Activated CD8-positive, alpha-beta memory T cell treated with anti-CD3 and anti-CD28 coated beads, Interleukin-2, amount 50 U/mL, for 24 hours (primary cell): ENCODE results near the gene PDIA2.
"Not testable (repeated sequence)": the region's sequence is repeated elsewhere in the genome, so short reads cannot be mapped to it uniquely, and the experiment has no call there.

Experiments used
- DNase-seq: peaks from one replicate; pipeline ENCODE4 v3.0.0-alpha.2; 2020; ENCODE audit errors: extremely low read depth

Gene PDIA2

GRCh38 chr16:325375-326145, 42.6 kb downstream of the PDIA2 start:
- DNase-seq: no peak

GRCh38 chr16:330741-331140, 47.8 kb downstream of the PDIA2 start:
- DNase-seq: no peak

- DNase-seq: not testable (repeated sequence)
Measured at GRCh38 chr16:331181-331814, 48.3 kb downstream of the PDIA2 start.

GRCh38 chr16:333406-334094, 50.6 kb downstream of the PDIA2 start:
- no peak for DNase-seq

DNA sequence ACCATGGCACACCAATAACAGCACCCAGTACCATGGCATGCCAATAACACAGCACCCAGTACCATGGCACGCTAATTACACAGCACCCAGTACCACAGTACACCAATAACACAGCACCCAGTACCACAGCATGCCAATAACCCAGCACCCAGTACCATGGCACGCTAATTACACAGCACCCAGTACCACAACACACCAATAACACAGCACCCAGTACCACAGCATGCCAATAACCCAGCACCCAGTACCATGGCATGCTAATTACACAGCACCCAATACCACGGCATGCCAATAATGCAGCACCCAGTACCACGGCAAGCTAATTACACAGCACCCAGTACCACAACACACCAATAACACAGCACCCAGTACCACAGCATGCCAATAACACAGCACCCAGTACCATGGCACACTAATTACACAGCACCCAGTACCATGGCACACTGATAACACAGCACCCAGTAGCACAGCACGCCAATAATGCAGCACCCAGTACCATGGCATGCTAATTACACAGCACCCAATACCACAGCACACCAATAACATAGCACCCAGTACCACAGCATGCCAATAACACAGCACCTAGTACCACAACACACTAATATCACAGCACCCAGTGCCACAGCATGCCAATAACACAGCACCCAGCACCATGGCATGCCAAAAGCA, 51.3 kb downstream of the PDIA2 start:
- not testable (repeated sequence) for DNase-seq

DNA sequence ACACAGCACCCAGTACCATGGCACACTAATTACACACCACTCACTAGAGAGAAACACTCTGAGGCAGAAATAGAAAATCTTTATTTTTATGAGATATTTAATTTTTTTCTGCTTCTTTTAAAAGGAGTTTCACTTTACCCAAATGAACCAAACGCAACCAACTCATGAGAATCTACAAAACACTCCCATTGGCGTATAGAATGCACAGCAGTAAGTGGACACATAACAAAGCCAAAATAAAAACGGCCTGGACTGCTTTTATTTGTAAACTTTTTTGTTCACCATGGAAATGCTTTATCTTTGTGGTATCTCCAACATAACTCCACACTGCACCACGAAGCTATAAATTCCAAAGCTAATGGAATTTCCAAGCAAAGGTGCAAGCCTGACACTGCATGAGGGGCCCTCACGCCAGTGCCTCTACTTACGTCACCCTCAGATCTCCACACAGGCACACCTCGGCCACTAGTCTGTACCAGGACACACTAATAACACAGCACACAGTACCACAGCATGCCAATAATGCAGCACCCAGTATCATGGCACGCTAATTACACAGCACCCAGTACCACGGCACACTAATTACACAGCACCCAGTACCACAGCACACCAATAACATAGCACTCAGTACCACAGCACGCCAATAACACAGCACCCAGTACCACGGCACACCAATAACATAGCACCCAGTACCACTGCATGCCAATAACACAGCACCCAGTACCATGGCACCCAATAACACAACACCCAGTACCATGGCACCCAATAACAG, 52.1 kb downstream of the PDIA2 start:
- not testable (repeated sequence) for DNase-seq

DNA sequence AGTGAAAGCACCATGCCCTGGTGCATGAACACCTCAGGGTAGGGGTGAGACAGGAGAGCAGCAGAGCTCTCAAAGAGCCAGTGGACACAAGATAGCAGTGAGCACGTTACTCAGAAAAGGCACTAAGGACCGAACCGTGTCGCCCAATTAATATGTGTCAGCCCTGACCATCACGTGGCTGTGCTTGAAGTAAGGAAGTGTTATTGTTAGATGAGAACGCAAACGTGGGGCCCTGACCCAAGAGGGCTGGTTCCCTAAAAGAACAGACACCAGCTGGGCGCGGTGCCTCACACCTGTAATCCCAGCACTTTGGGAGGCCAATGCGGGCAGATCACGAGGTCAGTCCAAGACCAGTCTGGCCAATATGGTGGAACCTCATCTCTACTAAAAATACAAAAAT, 53.3 kb downstream of the PDIA2 start:
- DNase-seq: no peak
